Measurements from ENCODE around the gene SH3RF3.

DNA sequence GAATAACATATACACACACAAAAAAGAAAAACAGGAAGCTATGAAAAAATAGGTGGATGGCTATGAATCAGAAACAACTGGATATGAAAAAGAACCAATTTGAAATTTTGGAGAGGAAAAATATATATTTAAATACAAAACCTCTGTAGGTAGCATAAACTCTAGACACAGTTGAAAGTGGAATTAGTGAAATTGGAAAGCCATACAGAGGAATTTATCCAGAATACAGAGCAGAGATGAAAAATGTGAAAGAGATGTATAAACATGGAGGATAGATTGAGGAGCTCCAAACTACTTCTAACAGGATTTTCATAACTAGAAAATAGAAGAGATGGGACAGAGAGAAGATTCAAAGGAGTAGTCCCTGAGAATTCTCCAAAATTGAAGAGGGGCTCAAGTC is 315.9 kb downstream of the SH3RF3 start:
- no peak for TF ChIP-seq SUZ12 (IDR thresholded peaks at IDR 0.05; ENCODE audit: extremely low read depth, insufficient read depth, insufficient read length)
- TF ChIP-seq ZNF274 (IDR thresholded peaks at IDR 0.05; ENCODE audit: low read depth, low read length) = no peak

Data from NT2/D1 (cell line).